ENCODE results near the gene SPATS2.

GRCh38 chr12:49332441-49332861 lies 34.8 kb upstream of the SPATS2 start:
- TF ChIP-seq CTCF (IDR thresholded peaks at IDR 0.05; ENCODE audit: low read length) (no peak), EZH2 (IDR thresholded peaks at IDR 0.05; ENCODE audit: borderline replicate concordance, low read length) (no peak)

Data from OCI-LY1 (cell line).